GM18520 (cell line): ENCODE data around the gene GPNMB.

ENCODE experiments used
- ATAC-seq: cut with Tn5 transposase; IDR thresholded peaks from one replicate; pipeline ENCODE4 v1.9.1; 2021; ENCODE audit not compliant: unreplicated experiment

Gene GPNMB

DNA sequence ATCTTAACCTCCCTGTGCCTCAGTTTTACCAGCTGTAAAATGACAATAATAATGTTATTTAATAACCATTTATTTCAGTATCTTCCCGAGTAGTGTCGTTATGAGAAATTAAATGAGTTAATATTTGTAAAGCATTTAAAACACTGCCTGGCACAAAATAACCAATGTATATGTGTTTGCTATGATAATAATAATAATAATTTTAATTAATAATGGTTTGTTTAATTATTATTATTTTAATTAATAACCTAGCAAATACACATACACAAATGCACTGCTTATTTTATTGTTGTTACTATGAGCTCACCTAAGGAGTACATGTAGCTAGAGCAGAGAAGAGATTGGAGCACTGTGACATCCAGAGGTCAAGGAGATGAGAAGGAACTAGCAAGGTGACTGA, 18.2 kb upstream of the GPNMB start:
- ATAC-seq: no peak

DNA sequence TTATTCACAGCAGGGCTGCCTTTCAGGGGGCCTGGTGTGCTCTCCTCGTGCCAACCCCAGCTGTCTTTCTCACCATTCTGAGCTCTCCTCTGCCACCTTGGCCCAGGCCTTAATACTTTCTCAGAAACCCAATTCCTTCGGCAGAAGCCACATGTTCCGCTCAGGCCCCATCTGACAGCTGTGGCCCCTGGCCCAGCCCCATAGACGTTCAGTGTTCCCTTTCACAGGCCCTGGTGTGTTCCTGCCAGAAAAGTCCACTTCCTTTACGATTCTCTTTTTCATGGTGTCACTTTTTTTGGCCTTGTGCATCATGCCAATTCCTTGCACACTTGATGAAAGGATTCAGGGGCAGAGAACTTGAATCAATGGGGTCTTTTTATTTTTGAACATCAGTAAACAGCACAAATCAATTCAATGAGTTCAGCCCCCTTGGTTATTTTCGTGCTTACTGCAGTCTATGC, 15.9 kb upstream of the GPNMB start:
- ATAC-seq: no peak

DNA sequence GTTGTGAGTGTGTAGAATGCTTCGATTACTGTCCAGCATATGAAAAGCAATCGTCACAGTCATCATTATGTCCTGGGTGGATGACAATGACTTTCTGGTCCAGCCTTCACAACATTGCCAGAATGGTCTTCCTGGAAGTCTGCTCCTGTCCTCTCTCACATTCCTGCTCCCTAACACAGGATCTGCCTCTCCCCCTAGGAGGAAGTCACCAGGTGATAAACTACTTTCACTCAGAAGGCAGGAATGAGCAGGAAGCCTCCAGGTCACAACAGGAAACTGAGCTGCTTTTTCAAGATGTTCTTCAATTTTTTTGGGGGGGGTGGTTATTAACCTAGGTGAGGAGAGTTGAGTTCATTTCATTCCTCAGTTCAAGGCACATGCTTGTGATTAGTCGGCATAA, 13.6 kb upstream of the GPNMB start:
- no peak for ATAC-seq

GRCh38 chr7:23234569-23235296, 11.8 kb upstream of the GPNMB start:
- ATAC-seq: peak; percentile 86

GRCh38 chr7:23235813-23236221, 10.8 kb upstream of the GPNMB start:
- ATAC-seq: no peak

DNA sequence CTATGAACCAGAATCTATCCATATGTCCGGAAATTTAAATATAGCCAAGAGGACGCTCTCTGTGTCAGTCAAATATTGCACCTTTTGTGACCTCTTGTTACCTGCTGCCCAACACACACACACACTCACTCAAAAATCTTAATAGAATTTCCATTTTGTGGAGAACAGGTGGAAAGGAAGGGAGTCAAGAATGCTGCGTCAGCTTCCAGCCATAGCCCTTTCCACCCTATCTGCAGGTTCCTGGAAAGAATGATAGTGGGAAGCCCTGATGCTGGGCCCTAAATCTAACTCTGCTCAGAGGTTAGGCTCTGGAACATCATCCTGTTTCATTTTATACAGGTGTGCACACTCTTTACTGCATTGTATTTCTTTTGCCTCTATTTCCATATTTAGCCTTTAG, 9.6 kb upstream of the GPNMB start:
- no peak for ATAC-seq

DNA sequence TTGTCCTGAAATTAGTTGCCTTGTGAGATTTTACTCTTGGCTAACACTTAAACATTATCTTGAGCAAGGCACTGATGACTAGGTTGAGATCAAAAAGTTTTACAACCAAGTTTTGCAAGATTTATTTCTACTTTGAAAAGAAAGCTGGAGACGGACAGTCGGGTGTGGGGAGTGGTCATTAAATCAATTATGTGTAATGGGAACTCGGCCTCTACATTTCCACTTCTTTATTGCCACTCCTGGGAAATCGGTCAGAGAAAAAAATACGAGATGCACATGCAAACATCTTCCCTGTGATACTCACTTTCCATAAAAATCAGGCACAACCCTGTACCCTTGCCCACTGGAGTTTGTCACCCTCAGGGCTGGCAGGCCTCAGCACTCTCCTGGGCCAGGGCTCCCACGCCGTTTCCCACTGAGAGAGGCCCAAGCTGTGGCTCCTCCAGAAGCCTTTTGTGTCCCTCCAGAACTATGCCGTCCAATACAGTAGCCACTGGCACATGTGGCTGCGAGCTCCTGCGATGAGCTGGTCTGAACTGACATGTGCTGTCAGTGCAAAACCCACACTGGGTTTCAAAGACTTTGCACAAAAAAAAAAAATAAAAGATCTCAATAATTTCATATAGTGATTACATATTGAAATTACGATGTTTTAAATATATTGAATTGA, 7.5 kb upstream of the GPNMB start:
- ATAC-seq: no peak

- ATAC-seq: no peak
Observed at GRCh38 chr7:23239698-23240097, 6.9 kb upstream of the GPNMB start.

DNA sequence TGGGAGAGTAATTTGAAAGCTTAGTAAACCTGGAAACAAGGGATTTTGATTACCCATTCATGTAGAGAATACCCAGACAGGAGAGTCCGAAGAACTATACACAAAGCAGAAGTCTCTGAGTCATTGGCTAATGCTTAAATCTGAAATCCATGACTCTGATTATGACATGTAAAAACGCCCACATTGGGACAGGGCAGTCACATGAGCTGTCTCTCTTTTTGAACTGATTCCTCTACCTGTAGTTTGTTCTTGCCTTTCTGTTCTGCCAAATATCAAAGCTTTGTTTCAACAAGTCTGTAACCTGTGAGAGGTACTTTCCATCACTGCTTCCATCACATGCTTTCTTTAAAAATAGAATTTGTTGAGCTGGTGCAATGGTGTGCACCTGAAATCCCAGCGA, 4.3 kb upstream of the GPNMB start:
- no peak for ATAC-seq

- ATAC-seq: no peak
Observed at GRCh38 chr7:23242935-23243334, 3.6 kb upstream of the GPNMB start.

DNA sequence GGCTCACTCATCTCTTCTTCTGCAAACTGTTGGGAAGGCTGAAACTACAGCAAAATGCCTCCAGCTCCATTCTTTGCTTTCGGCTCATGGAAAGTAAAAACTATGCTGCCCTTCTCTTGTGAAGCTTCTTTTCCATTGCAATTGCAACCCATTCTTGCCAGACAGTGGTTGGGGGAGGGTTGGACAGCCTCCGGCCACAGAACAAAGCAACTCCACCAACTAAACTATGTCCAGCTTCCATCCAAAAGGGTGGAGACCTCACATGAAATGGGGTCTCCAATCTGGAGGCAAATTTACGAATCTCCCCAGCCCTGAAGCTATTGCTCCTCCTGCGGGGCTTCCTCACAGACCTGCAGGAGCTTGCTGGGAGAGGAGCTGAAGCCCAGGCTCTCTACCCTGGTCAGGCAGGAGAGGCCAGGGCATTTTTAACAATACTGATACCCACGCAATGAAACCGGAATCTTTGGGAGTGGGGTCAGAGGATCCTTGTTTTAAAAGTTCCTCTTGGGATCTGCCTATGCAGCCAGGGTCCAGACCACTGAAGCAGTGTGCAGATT, 549 bp downstream of the GPNMB start:
- no peak for ATAC-seq

- ATAC-seq: no peak
Observed at GRCh38 chr7:23247603-23248335, 1.2 kb downstream of the GPNMB start.

GRCh38 chr7:23249486-23249885, 2.9 kb downstream of the GPNMB start:
- no peak for ATAC-seq

DNA sequence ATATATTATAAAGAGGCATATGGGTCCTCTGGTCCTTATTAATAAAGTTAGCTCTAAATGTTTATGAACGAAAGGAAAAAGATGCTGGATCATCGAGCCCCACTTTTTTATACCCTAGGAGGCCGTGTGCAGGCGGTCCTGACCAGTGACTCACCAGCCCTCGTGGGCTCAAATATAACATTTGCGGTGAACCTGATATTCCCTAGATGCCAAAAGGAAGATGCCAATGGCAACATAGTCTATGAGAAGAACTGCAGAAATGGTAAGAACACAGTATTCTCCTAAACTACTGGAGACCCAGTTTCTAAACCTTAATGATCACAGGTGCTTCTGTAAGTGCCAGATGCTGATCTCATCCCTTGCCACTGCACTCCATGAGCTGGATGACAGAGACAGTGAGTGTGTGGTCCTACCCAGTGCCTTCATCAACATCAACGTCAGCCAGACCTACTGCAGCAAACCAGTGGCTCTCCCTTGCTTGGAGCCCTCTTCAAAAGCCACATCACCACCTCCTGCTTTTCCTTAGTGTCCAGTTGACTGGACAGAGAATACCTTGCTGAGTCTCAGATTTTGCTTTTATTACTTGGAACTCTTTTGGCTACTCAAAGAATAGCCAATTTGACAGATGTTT, 7.6 kb downstream of the GPNMB start:
- no peak for ATAC-seq

DNA sequence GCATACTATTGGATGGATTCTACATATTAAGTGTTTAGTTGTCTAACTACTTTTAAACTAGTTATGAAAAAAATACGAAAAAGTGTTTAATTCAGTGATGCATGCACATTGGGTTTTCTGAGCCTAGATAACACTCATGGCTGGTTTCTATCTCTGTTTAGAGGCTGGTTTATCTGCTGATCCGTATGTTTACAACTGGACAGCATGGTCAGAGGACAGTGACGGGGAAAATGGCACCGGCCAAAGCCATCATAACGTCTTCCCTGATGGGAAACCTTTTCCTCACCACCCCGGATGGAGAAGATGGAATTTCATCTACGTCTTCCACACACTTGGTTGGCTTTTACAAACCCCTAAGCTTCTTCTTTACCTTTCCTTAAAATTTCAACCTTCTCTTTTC, 10.2 kb downstream of the GPNMB start:
- ATAC-seq: no peak

DNA sequence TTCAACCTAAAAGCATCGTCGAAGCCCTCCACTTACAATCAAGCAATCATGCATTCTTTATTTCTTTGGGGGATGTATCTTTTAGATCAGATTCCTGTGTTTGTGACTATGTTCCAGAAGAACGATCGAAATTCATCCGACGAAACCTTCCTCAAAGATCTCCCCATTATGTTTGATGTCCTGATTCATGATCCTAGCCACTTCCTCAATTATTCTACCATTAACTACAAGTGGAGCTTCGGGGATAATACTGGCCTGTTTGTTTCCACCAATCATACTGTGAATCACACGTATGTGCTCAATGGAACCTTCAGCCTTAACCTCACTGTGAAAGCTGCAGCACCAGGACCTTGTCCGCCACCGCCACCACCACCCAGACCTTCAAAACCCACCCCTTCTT, 13.8 kb downstream of the GPNMB start:
- no peak for ATAC-seq

- peak; percentile 56 for ATAC-seq
Observed at GRCh38 chr7:23261843-23262452, 15.4 kb downstream of the GPNMB start.

- no peak for ATAC-seq
Observed at GRCh38 chr7:23264916-23265458, 18.4 kb downstream of the GPNMB start.

- ATAC-seq: no peak
Observed at GRCh38 chr7:23266918-23267317, 20.3 kb downstream of the GPNMB start.

GRCh38 chr7:23267357-23267756, 20.8 kb downstream of the GPNMB start:
- no peak for ATAC-seq

GRCh38 chr7:23268167-23268566, 21.6 kb downstream of the GPNMB start:
- no peak for ATAC-seq
